OCI-LY1 (cell line): ENCODE results near the gene DENND4A.

ENCODE experiments used
- H2AFZ ChIP-seq: fragments of 200-600 bp; sonication (generic), shearing (Covaris generic); 2 replicates; pipeline ENCODE4 v1.6.0; 2014; ENCODE audit warnings: antibody characterized with exemption, mild to moderate bottlenecking, low read length
- H3F3A ChIP-seq: fragments of 200-600 bp; sonication (generic), shearing (Covaris generic); 2 replicates; pipeline ENCODE4 v1.6.0; 2014; ENCODE audit warnings: mild to moderate bottlenecking, antibody characterized with exemption, low read length, moderate library complexity; ENCODE audit not compliant: insufficient read depth
- H3K27ac ChIP-seq: fragments of 200-600 bp; sonication (generic); 2 replicates; pipeline ENCODE4 v1.5.1; 2014; ENCODE audit warnings: low read length, mixed run types, mild to moderate bottlenecking, low read depth; ENCODE audit not compliant: poor library complexity, severe bottlenecking
- H3K27me3 ChIP-seq: fragments of 200-600 bp; sonication (generic); 2 replicates; pipeline ENCODE4 v1.6.0; 2014; ENCODE audit warnings: antibody characterized with exemption, mild to moderate bottlenecking, low read length, moderate library complexity; ENCODE audit not compliant: insufficient read depth
- H3K36me3 ChIP-seq: fragments of 200-600 bp; sonication (generic); 2 replicates; pipeline ENCODE4 v1.6.1; 2014; ENCODE audit warnings: mild to moderate bottlenecking, antibody characterized with exemption, low read length, moderate library complexity, mixed read lengths; ENCODE audit not compliant: insufficient read depth
- H3K4me1 ChIP-seq: fragments of 200-600 bp; sonication (generic); 2 replicates; pipeline ENCODE4 v1.5.1; 2014; ENCODE audit warnings: mild to moderate bottlenecking, low read length, moderate library complexity; ENCODE audit not compliant: insufficient read depth, severe bottlenecking
- H3K4me2 ChIP-seq: fragments of 200-600 bp; sonication (generic), shearing (Covaris generic); 2 replicates; pipeline ENCODE4 v1.6.1; 2014; ENCODE audit warnings: low read length
- H3K4me3 ChIP-seq: fragments of 200-600 bp; sonication (generic); 2 replicates; pipeline ENCODE4 v1.5.1; 2014; ENCODE audit warnings: low read length, low read depth, mild to moderate bottlenecking, mixed read lengths; ENCODE audit not compliant: poor library complexity, severe bottlenecking
- H3K79me2 ChIP-seq: fragments of 200-600 bp; shearing (Covaris generic); 2 replicates; pipeline ENCODE4 v1.6.1; 2016; ENCODE audit warnings: mixed run types, low read length, mixed read lengths; ENCODE audit not compliant: insufficient read depth
- H3K9ac ChIP-seq: fragments of 200-600 bp; sonication (generic), shearing (Covaris generic); 2 replicates; pipeline ENCODE4 v1.6.1; 2014; ENCODE audit warnings: mild to moderate bottlenecking, low read length, mixed read lengths
- H3K9me2 ChIP-seq: fragments of 200-600 bp; sonication (generic), shearing (Covaris generic); 2 replicates; pipeline ENCODE4 v1.6.1; 2014; ENCODE audit warnings: low read depth, mild to moderate bottlenecking, low read length, mixed read lengths
- H3K9me3 ChIP-seq: fragments of 200-600 bp; shearing (Covaris generic); 2 replicates; pipeline ENCODE4 v1.6.1; 2014; ENCODE audit warnings: low read length, mixed read lengths
- H4K20me1 ChIP-seq: fragments of 200-600 bp; sonication (generic), shearing (Covaris generic); 2 replicates; pipeline ENCODE4 v1.6.0; 2016; ENCODE audit warnings: mild to moderate bottlenecking, low read length; ENCODE audit not compliant: insufficient read depth
- CTCF ChIP-seq: fragments of 200-600 bp; sonication (generic), shearing (Covaris generic); IDR thresholded peaks from 2 replicates; pipeline ENCODE4 v1.5.1; 2017; ENCODE audit warnings: mild to moderate bottlenecking, antibody characterized with exemption, low read length, moderate library complexity, mixed read lengths
- EZH2 ChIP-seq: fragments of 200-600 bp; sonication (generic), shearing (Covaris generic); IDR thresholded peaks from 2 replicates; pipeline ENCODE4 v1.8.0; 2017; ENCODE audit warnings: borderline replicate concordance, mixed run types, mild to moderate bottlenecking, antibody characterized with exemption, low read length, moderate library complexity, mixed read lengths

Gene DENND4A

GRCh38 chr15:65645392-65645791 lies 146.7 kb downstream of the DENND4A start:
- no peaks in the 10 kb centered on the region for H3K9me2 ChIP-seq
- no peak overlapping the region for H3K9ac ChIP-seq
- no peak overlapping the region for H3K4me2 ChIP-seq
- H3K4me3 ChIP-seq: no peak overlapping the region
- no peaks in the 10 kb centered on the region for H3K79me2 ChIP-seq
- H4K20me1 ChIP-seq: no peaks in the 10 kb centered on the region
- no peaks in the 10 kb centered on the region for H3K9me3 ChIP-seq
- no peaks in the 10 kb centered on the region for H3K27me3 ChIP-seq
- H3K27ac ChIP-seq: no peak overlapping the region
- no peaks in the 10 kb centered on the region for H3K4me1 ChIP-seq
- H3K36me3 ChIP-seq: no peaks in the 10 kb centered on the region
- H3F3A ChIP-seq: no peaks in the 10 kb centered on the region
- TF ChIP-seq CTCF: no peak
- no peak for TF ChIP-seq EZH2
- H2AFZ ChIP-seq: no peak overlapping the region

- Histone ChIP-seq H3K27ac (no peak overlapping the region), H3K79me2 (no peaks in the 10 kb centered on the region), H3K4me1 (no peaks in the 10 kb centered on the region), H3K27me3 (no peaks in the 10 kb centered on the region), H3K9me3 (no peaks in the 10 kb centered on the region), H2AFZ (no peak overlapping the region), H3K36me3 (no peaks in the 10 kb centered on the region), H3K4me3 (no peak overlapping the region), H3K9ac (no peak overlapping the region), H3K9me2 (no peaks in the 10 kb centered on the region), H3F3A (no peaks in the 10 kb centered on the region), H3K4me2 (no peak overlapping the region), H4K20me1 (no peaks in the 10 kb centered on the region)
- TF ChIP-seq EZH2 (no peak), CTCF (no peak)
Observed at GRCh38 chr15:65644282-65644681, 147.8 kb downstream of the DENND4A start.

GRCh38 chr15:65642594-65642993 lies 149.5 kb downstream of the DENND4A start:
- no peaks in the 10 kb centered on the region for H3K4me1 ChIP-seq
- H3K9me2 ChIP-seq: no peaks in the 10 kb centered on the region
- no peaks in the 10 kb centered on the region for H4K20me1 ChIP-seq
- H3K79me2 ChIP-seq: no peaks in the 10 kb centered on the region
- H3K9ac ChIP-seq: no peak overlapping the region
- no peaks in the 10 kb centered on the region for H3F3A ChIP-seq
- no peak overlapping the region for H2AFZ ChIP-seq
- no peak overlapping the region for H3K27ac ChIP-seq
- no peaks in the 10 kb centered on the region for H3K9me3 ChIP-seq
- no peaks in the 10 kb centered on the region for H3K36me3 ChIP-seq
- no peak for TF ChIP-seq EZH2
- no peak for TF ChIP-seq CTCF
- H3K4me2 ChIP-seq: no peak overlapping the region
- H3K4me3 ChIP-seq: no peak overlapping the region
- no peaks in the 10 kb centered on the region for H3K27me3 ChIP-seq
